Astrocyte (in vitro differentiated cells and primary cell): ENCODE measurements around the gene ORM1.

ENCODE experiments used
- CTCF ChIP-seq: IDR thresholded peaks from 2 replicates; pipeline ENCODE4 v1.5.1; 2011; ENCODE audit warnings: low read depth, mild to moderate bottlenecking, inconsistent platforms, low read length, moderate library complexity; ENCODE audit not compliant: insufficient read depth
- EZH2 ChIP-seq: IDR thresholded peaks from 2 replicates; pipeline ENCODE4 v1.6.1; 2012; ENCODE audit warnings: mild to moderate bottlenecking, low read length, inconsistent platforms; ENCODE audit not compliant: insufficient read depth

- no peak for TF ChIP-seq CTCF
- TF ChIP-seq EZH2: no peak
These were observed 40.8 kb upstream of the ORM1 start for GRCh38 chr9:114282104-114282485.
